H1 (cell line): ENCODE data around the gene ORMDL1. TPM values are rescaled to one million over a fixed set of nuclear protein-coding genes. Genes with fewer than 3 reads are reported as not detected.

Source experiments
- CTCF ChIA-PET: fragments of 300-600 bp; sonication (Branson Sonifier 250); formaldehyde crosslinking; loops from one replicate; lab custom pipeline; 2021; ENCODE audit not compliant: partially characterized antibody; lab: Charles Lee
- POLR2A ChIA-PET: fragments of 300-600 bp; sonication (Branson Sonifier 250); formaldehyde crosslinking; loops from one replicate; lab custom pipeline; 2021; ENCODE audit warnings: inconsistent platforms; ENCODE audit not compliant: partially characterized antibody; lab: Charles Lee
- DNase-seq, 2 experiments: peaks; one replicate each; pipeline versions ENCODE4 v3.0.0 to v3.0.0-alpha.2; 2010 to 2022; ENCODE audit warnings: low spot score in 2 of 2, low read depth in 1 of 2, mixed read lengths in 1 of 2
- FAIRE-seq: peaks from 2 replicates; lab custom pipeline; 2011; peaks lifted over from hg19 to GRCh38; lab: Jason Lieb, UNC
- H2AFZ ChIP-seq: 2 replicates; pipeline ENCODE4 v1.8.1; 2012; ENCODE audit warnings: low read length, inconsistent platforms
- H2AK5ac ChIP-seq: 2 replicates; pipeline ENCODE4 v1.6.1; 2013; ENCODE audit warnings: low read depth, low read length
- H2BK120ac ChIP-seq: replicated peaks from 2 replicates; pipeline ENCODE3; 2013; ENCODE audit warnings: low read depth, low read length, inconsistent platforms
- H2BK12ac ChIP-seq: 2 replicates; pipeline ENCODE4 v1.6.1; 2013; ENCODE audit warnings: low read depth, low read length
- H2BK15ac ChIP-seq: 2 replicates; pipeline ENCODE4 v1.6.1; 2013; ENCODE audit warnings: low read length
- H2BK20ac ChIP-seq: 2 replicates; pipeline ENCODE4 v1.6.1; 2013; ENCODE audit warnings: low read length
- H2BK5ac ChIP-seq: 2 replicates; pipeline ENCODE4 v1.6.1; 2013; ENCODE audit warnings: low read depth, low read length
- H3K14ac ChIP-seq: 2 replicates; pipeline ENCODE4 v1.6.1; 2013; ENCODE audit warnings: inconsistent platforms; ENCODE audit not compliant: insufficient read length
- H3K18ac ChIP-seq: 2 replicates; pipeline ENCODE4 v1.6.1; 2013; ENCODE audit warnings: low read length; ENCODE audit errors: extremely low read depth
- H3K23ac ChIP-seq: 2 replicates; pipeline ENCODE4 v1.6.1; 2013; ENCODE audit warnings: inconsistent platforms; ENCODE audit not compliant: insufficient read length
- H3K23me2 ChIP-seq: 2 replicates; pipeline ENCODE4 v1.6.1; 2013; ENCODE audit warnings: low read depth, low read length
- H3K27ac ChIP-seq: 2 replicates; pipeline ENCODE4 v1.6.1; 2011; ENCODE audit warnings: low read depth, low read length, inconsistent platforms
- H3K27me3 ChIP-seq, 4 experiments: replicated peaks in 1 of 4; 1 replicate in 1 of 4; 2 replicates in 3 of 4; pipeline versions ENCODE4 v1.6.1 to v1.8.1; 2011 to 2013; ENCODE audit warnings: low read length in 3 of 4, mild to moderate bottlenecking in 3 of 4, inconsistent platforms in 2 of 4, mixed read lengths in 2 of 4, moderate library complexity in 1 of 4; ENCODE audit not compliant: control insufficient read depth in 3 of 4, insufficient read depth in 3 of 4; ENCODE audit errors: extremely low read depth in 1 of 4
- H3K36me3 ChIP-seq, 4 experiments: 2 replicates each; pipeline versions ENCODE4 v1.6.1 to v1.8.1; 2011 to 2013; ENCODE audit warnings: mild to moderate bottlenecking in 4 of 4, low read length in 3 of 4, moderate library complexity in 2 of 4, control low read depth in 1 of 4, inconsistent platforms in 1 of 4; ENCODE audit not compliant: insufficient read depth in 4 of 4, control insufficient read depth in 2 of 4
- H3K4ac ChIP-seq: replicated peaks from 2 replicates; pipeline ENCODE3; 2013; ENCODE audit warnings: low read length, low read depth, mixed read lengths, inconsistent platforms; ENCODE audit not compliant: insufficient read length
- H3K4me1 ChIP-seq, 4 experiments: replicated peaks in 1 of 4; 1 replicate in 1 of 4; 2 replicates in 3 of 4; pipeline versions ENCODE4 v1.6.1 to v1.8.1; 2011 to 2013; ENCODE audit warnings: low read length in 3 of 4, inconsistent platforms in 2 of 4, mixed read lengths in 1 of 4; ENCODE audit not compliant: insufficient read depth in 4 of 4, control insufficient read depth in 3 of 4
- H3K4me2 ChIP-seq, 2 experiments: 2 replicates each; pipeline versions ENCODE4 v1.6.1 to v1.8.1; 2011 to 2013; ENCODE audit warnings: low read depth in 2 of 2, low read length in 2 of 2, control low read depth in 1 of 2, inconsistent platforms in 1 of 2, mild to moderate bottlenecking in 1 of 2; ENCODE audit not compliant: insufficient read depth in 1 of 2
- H3K4me3 ChIP-seq, 4 experiments: fragments of 200-600, 300-600 bp in 1 of 4; sonication (generic), shearing (Covaris generic), sonication (Bioruptor Twin) in 1 of 4; 2 replicates each; pipeline versions ENCODE4 v1.5.1 to v1.8.1; 2011 to 2016; ENCODE audit warnings: low read length in 4 of 4, low read depth in 3 of 4, control low read depth in 2 of 4, inconsistent platforms in 2 of 4, mild to moderate bottlenecking in 2 of 4, mixed read lengths in 1 of 4, moderate library complexity in 1 of 4; ENCODE audit not compliant: insufficient read depth in 2 of 4; ENCODE audit errors: extremely low read depth in 1 of 4
- H3K56ac ChIP-seq: replicated peaks from 2 replicates; pipeline ENCODE3; 2013; ENCODE audit warnings: low read depth, mild to moderate bottlenecking, mixed read lengths, low read length, inconsistent platforms; ENCODE audit not compliant: insufficient read length
- H3K79me1 ChIP-seq: 2 replicates; pipeline ENCODE4 v1.6.1; 2013; ENCODE audit warnings: low read depth, low read length, control low read depth
- H3K79me2 ChIP-seq, 2 experiments: 2 replicates each; pipeline versions ENCODE4 v1.6.1 to v1.8.1; 2012 to 2013; ENCODE audit warnings: low read length in 2 of 2, mild to moderate bottlenecking in 2 of 2, inconsistent platforms in 1 of 2; ENCODE audit not compliant: insufficient read depth in 2 of 2, control insufficient read depth in 1 of 2
- H3K9ac ChIP-seq, 4 experiments: replicated peaks in 1 of 4; 1 replicate in 1 of 4; 2 replicates in 3 of 4; pipeline versions ENCODE4 v1.6.1 to v1.8.1; 2011 to 2013; ENCODE audit warnings: low read depth in 3 of 4, low read length in 3 of 4, control low read depth in 2 of 4, mild to moderate bottlenecking in 2 of 4, moderate library complexity in 2 of 4, inconsistent platforms in 1 of 4; ENCODE audit errors: extremely low read depth in 1 of 4
- H3K9me3 ChIP-seq, 2 experiments: 2 replicates each; pipeline versions ENCODE4 v1.6.1 to v1.8.1; 2012 to 2013; ENCODE audit warnings: mild to moderate bottlenecking in 2 of 2, moderate library complexity in 2 of 2, control low read depth in 1 of 2, inconsistent platforms in 1 of 2, low read depth in 1 of 2, low read length in 1 of 2, mixed read lengths in 1 of 2; ENCODE audit not compliant: insufficient read depth in 2 of 2
- H4K20me1 ChIP-seq, 2 experiments: replicated peaks in 1 of 2; 2 replicates each; pipeline versions ENCODE3 to v1.8.1; 2011 to 2013; ENCODE audit warnings: inconsistent platforms in 2 of 2, low read length in 2 of 2, mild to moderate bottlenecking in 1 of 2; ENCODE audit not compliant: insufficient read depth in 2 of 2, control insufficient read depth in 1 of 2
- H4K5ac ChIP-seq: 2 replicates; pipeline ENCODE4 v1.6.1; 2013; ENCODE audit warnings: low read length, low read depth, mixed read lengths, inconsistent platforms; ENCODE audit not compliant: insufficient read length
- H4K8ac ChIP-seq: 2 replicates; pipeline ENCODE4 v1.8.0; 2013; ENCODE audit warnings: mild to moderate bottlenecking, moderate library complexity, low read length, inconsistent platforms; ENCODE audit not compliant: insufficient read depth; ENCODE audit errors: extremely low read depth
- H4K91ac ChIP-seq: replicated peaks from 2 replicates; pipeline ENCODE3; 2013; ENCODE audit warnings: low read length, mixed read lengths, inconsistent platforms; ENCODE audit not compliant: insufficient read length
- ATF3 ChIP-seq: IDR thresholded peaks from 2 replicates; pipeline ENCODE4 v1.6.1; 2011; ENCODE audit warnings: low read depth, mild to moderate bottlenecking, low read length; ENCODE audit not compliant: insufficient read depth
- CBX5 ChIP-seq: fragments of 300-800, 300-1000 bp; sonication (generic); IDR thresholded peaks from 2 replicates; pipeline ENCODE4 v1.7.1; 2016; ENCODE audit warnings: antibody characterized with exemption, low read length, low read depth
- CHD1 ChIP-seq: IDR thresholded peaks from 2 replicates; pipeline ENCODE4 v1.6.1; 2012; ENCODE audit warnings: low read depth, low read length, improper control_type of control experiment
- EP300 ChIP-seq, 2 experiments: IDR thresholded peaks; 1 replicate in 1 of 2; 2 replicates in 1 of 2; pipeline ENCODE4 v1.6.1; 2011 to 2012; ENCODE audit warnings: low read depth in 2 of 2, low read length in 2 of 2, mild to moderate bottlenecking in 2 of 2, borderline replicate concordance in 1 of 2, inconsistent platforms in 1 of 2, moderate library complexity in 1 of 2
- HDAC2 ChIP-seq, 2 experiments: fragments of 300-600 bp in 1 of 2; sonication (generic) in 1 of 2; IDR thresholded peaks; 2 replicates each; pipeline ENCODE4 v1.6.1; 2011 to 2012; ENCODE audit warnings: low read depth in 2 of 2, low read length in 2 of 2, mild to moderate bottlenecking in 2 of 2, moderate library complexity in 2 of 2, borderline replicate concordance in 1 of 2, inconsistent platforms in 1 of 2
- JUN ChIP-seq: IDR thresholded peaks from 2 replicates; pipeline ENCODE4 v1.6.1; 2011; ENCODE audit warnings: low read depth, mild to moderate bottlenecking, improper control_type of control experiment, low read length
- JUND ChIP-seq: IDR thresholded peaks from 2 replicates; pipeline ENCODE4 v1.6.1; 2011; ENCODE audit warnings: mild to moderate bottlenecking, improper control_type of control experiment, low read length
- PHF8 ChIP-seq: fragments of 200-600 bp; sonication (generic); conservative IDR thresholded peaks from 2 replicates; pipeline ENCODE4 v1.7.1; 2012; ENCODE audit warnings: low read depth, mild to moderate bottlenecking, inconsistent platforms, low read length, moderate library complexity
- POLR2A ChIP-seq, 2 experiments: IDR thresholded peaks; 1 replicate in 1 of 2; 2 replicates in 1 of 2; pipeline ENCODE4 v1.6.1; 2011; ENCODE audit warnings: low read depth in 2 of 2, low read length in 2 of 2, mild to moderate bottlenecking in 2 of 2; ENCODE audit errors: control extremely low read depth in 1 of 2
- RBBP5 ChIP-seq: IDR thresholded peaks from 2 replicates; pipeline ENCODE4 v1.7.1; 2012; ENCODE audit warnings: low read depth, mild to moderate bottlenecking, inconsistent platforms, low read length, moderate library complexity, borderline replicate concordance
- SRF ChIP-seq: IDR thresholded peaks from 2 replicates; pipeline ENCODE4 v1.6.1; 2011; ENCODE audit warnings: mild to moderate bottlenecking, low read depth, low read length, moderate library complexity
- SUZ12 ChIP-seq: fragments of 200-600 bp; sonication (generic); IDR thresholded peaks from 2 replicates; pipeline ENCODE4 v1.6.1; 2012; ENCODE audit warnings: mild to moderate bottlenecking, inconsistent platforms, low read length, moderate library complexity, mixed read lengths
- ZNF274 ChIP-seq: IDR thresholded peaks from 2 replicates; pipeline ENCODE4 v1.7.0; 2012; ENCODE audit warnings: low read length, borderline replicate concordance; ENCODE audit errors: extremely low read depth
- WGBS, 2 experiments: shearing (Covaris generic) in 1 of 2; methylation state at CpG; one replicate each; pipeline versions ENCODE4 v1.1.6 to v1.1.7; 2013 to 2015; ENCODE audit warnings: low lambda C conversion rate in 2 of 2, mixed read lengths in 2 of 2, inconsistent platforms in 1 of 2, low coverage in 1 of 2, missing lambda C conversion rate in 1 of 2; ENCODE audit not compliant: insufficient replicate concordance in 2 of 2, insufficient coverage in 1 of 2, insufficient read length in 1 of 2; ENCODE audit errors: extremely low coverage in 1 of 2, missing lambda C conversion rate in 1 of 2; 5-methylcytosine and 5-hydroxymethylcytosine counted together
- polyA plus RNA-seq, 7 experiments: library from polyadenylated mRNA; depleted of rRNA in 3 of 7; stranded (reverse) in 5 of 7; unstranded in 2 of 7; fragments of >200 nt in 5 of 7; fragments of 200-250 nt in 2 of 7; gene quantifications; 1 replicate in 5 of 7; 2 replicates in 1 of 7; 4 replicates in 1 of 7; pipeline versions ENCODE4 v1.2.1 to v1.2.3, GENCODE V29; 2011 to 2013; ENCODE audit warnings: missing spikeins in 2 of 7, mixed read lengths in 2 of 7
- total RNA-seq: library from RNA; stranded (reverse); fragmentation: NEBNext Ultra II Directional; extraction: Animal tissue kit (Norgen Biotek cat#: 25700); gene quantifications from 2 replicates; pipeline ENCODE4 v1.2.1, GENCODE V29; 2021

ORMDL1 gene
- total and polyA plus RNA-seq, 2 of the 8 experiments (the other 6 are each of a cell fraction or from before 2014, with no cell fraction given): 34.9 to 58.1 TPM

- Histone ChIP-seq H3K23me2 (no peaks in the 10 kb centered on the region), H3K56ac (no peak overlapping the region), H3K18ac (no peak overlapping the region), H3K79me2 (peaks cover 16 to 65% of the 10 kb centered on the region in 2 experiments), H3K4ac (no peak overlapping the region), H2AK5ac (no peak overlapping the region), H4K8ac (no peak overlapping the region), H3K4me3 (peak overlapping the region in 1 of 4 experiments; percentile 78; a peak in 3 of 8 replicates), H3K27ac (no peak overlapping the region), H3K9me3 (no peaks in the 10 kb centered on the region), H2AFZ (no peak overlapping the region), H3K27me3 (no peaks in the 10 kb centered on the region), H3K23ac (no peak overlapping the region), H3K4me1 (peaks cover 0 to 3% (median 0%) of the 10 kb centered on the region in 4 experiments; a peak in 3 of 7 replicates), H2BK15ac (no peak overlapping the region), H3K14ac (no peak overlapping the region), H2BK120ac (no peak overlapping the region), H4K5ac (no peak overlapping the region), H2BK5ac (no peak overlapping the region), H3K9ac (no peak overlapping the region), H2BK12ac (no peak overlapping the region), H3K4me2 (peak overlapping the region in 1 of 2 experiments; percentile 75; a peak in 2 of 4 replicates), H2BK20ac (no peak overlapping the region), H3K36me3 (peaks cover 5 to 48% (median 23%) of the 10 kb centered on the region in 4 experiments; a peak in 7 of 8 replicates), H4K91ac (no peak overlapping the region), H4K20me1 (peaks cover 1% of the 10 kb centered on the region in 2 experiments), H3K79me1 (peaks cover 2% of the 10 kb centered on the region; the same call in 1 of the 2 replicates)
- no peak for DNase-seq
- ChIA-PET CTCF (no interaction called here), POLR2A (interaction anchor here (0.7 kb wide), 1 partner anchor 10 kb away, joined by 3 read pairs; no protein-coding TSS in a partner anchor)
- FAIRE-seq: no peak
- WGBS, 2 experiments: 86% methylated on average over 4 of the region's 4 CpGs; no CpG with 5 or more reads in 1 of the 2 experiments
- TF ChIP-seq POLR2A (IDR thresholded peaks at IDR 0.05; ENCODE audit: control extremely low read depth in 1 of 2, low read depth in 2 of 2, low read length in 2 of 2) (no peak), CBX5 (no peak), SRF (no peak), JUND (no peak), SUZ12 (no peak), CHD1 (no peak), ZNF274 (no peak), PHF8 (no peak), RBBP5 (no peak), JUN (no peak), ATF3 (no peak), EP300 (IDR thresholded peaks at IDR 0.05; ENCODE audit: borderline replicate concordance in 1 of 2, low read depth in 2 of 2, low read length in 2 of 2) (no peak), HDAC2 (IDR thresholded peaks at IDR 0.05; ENCODE audit: borderline replicate concordance in 1 of 2, low read depth in 2 of 2, low read length in 2 of 2) (no peak)
These were observed 1.9 kb downstream of the ORMDL1 start for GRCh38 chr2:189782221-189782671.
